Measurements from ENCODE around the gene OIP5.
A peak's percentile ranks its signal among the peaks of the same experiment; 100 is the strongest.
"Not testable (repeated sequence)": the region's sequence is repeated elsewhere in the genome, so short reads cannot be mapped to it uniquely, and the experiment has no call there.

The OIP5 gene

GRCh38 chr15:41301139-41301538, 31.3 kb downstream of the OIP5 start:
- not testable (repeated sequence) for DNase-seq

DNA sequence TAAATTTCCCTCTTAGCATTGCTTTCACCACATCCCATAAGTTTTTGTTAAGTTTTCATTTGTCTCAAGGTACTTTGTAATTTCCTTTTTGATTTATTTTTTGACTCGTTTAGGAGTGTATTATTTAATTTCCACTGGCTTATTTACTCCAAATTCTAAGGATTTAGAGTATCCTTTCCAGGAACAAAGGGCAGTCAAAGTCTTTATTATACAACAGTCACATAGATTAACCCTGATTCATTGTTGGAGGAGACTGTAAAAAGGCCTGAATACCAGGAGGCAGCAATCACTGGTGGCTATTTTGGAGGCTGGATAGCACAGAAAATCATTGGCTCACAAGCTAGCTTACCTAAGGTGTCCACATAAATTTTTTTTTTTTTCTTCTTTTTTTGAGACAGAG, 39.9 kb downstream of the OIP5 start:
- DNase-seq = no peak

GRCh38 chr15:41291065-41291631, 41.2 kb downstream of the OIP5 start:
- no peak for DNase-seq

DNA sequence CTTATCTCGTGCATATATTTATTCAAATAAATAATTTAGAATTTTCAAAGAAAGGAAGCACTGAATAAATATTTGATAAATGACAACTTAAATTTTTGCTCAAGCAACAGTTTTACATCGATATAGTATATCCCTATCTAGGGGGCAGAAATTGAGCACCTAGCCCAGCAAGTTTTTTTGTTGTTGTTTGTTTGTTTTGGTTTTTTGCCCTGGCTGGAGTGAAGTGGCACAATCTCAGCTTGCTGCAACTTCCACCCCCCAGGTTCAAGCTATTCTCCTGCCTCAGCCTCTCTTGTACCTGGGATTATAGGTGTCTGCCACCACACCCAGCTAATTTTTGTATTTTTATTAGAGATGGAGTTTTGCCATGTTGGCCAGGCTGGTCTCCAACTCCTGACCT, 42.4 kb downstream of the OIP5 start:
- no peak for DNase-seq

DNA sequence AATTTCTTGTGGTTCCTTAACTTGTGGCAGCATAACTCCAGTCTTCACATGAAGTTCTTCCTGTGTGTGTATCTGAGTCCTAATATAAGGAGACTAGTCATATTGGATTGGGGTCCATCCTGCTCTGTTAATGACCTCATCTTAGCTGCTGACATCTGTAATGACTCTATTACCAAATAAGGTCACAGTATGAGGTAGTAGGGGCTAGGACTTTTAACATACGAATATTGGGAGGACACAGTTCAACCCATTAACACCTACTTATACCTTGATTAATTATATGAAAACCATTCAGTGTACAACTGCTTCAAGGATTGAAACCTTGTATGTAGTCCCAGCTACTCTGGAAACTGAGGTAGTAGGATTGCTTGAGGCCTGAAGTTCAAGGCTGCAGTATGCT, 43.9 kb downstream of the OIP5 start:
- DNase-seq = no peak

DNA sequence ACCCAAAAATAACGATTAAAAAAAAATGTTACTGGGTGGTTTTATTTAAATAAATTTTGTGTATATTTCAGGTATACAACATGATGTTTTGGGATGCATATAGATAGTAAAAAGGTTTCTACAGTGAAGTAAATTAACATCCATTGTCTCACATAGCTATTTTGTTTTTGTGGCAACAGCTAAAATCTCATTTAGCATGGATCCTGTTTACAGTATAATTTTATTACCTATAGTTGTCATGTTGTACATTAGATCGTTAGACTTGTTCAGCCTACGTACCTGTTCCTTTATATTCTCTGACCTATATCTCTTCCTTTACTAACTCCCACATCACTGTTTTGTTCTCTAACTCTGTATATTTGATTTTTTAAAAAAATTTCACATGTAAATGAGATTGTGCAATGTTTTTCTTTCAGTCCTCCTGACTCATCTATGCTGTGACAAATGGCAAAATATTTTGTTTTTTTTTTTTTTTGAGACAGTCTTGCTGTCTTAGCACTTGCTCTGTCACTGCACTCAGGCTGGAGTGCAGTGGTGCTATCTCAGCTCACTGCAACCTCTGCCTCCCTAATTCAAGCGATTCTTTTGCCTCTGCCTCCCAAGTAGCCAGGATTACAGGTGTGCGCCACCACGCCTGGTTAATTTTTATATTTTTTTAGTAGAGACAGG, 45.6 kb downstream of the OIP5 start:
- no peak for DNase-seq

DNA sequence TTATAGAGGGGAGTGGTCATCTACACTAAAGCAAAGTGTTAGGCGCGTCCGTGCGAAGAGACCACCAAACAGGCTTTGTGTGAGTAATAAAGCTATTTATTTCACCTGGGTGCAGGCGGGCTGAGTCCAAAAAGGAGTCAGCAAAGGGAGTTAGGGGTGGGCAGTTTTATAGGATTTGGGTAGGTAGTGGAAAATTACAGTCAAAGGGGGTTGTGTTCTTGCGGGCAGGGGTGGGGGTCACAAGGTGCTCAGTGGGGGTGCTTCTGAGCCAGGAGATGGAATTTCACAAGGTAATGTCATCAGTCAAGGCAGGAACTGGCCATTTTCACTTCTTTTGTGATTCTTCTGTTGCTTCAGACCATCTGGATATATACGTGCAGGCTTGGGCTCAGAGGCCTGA, 47.1 kb downstream of the OIP5 start:
- DNase-seq = no peak

- DNase-seq = peak; percentile 70
These were observed 47.8 kb downstream of the OIP5 start for GRCh38 chr15:41284427-41285177.

DNA sequence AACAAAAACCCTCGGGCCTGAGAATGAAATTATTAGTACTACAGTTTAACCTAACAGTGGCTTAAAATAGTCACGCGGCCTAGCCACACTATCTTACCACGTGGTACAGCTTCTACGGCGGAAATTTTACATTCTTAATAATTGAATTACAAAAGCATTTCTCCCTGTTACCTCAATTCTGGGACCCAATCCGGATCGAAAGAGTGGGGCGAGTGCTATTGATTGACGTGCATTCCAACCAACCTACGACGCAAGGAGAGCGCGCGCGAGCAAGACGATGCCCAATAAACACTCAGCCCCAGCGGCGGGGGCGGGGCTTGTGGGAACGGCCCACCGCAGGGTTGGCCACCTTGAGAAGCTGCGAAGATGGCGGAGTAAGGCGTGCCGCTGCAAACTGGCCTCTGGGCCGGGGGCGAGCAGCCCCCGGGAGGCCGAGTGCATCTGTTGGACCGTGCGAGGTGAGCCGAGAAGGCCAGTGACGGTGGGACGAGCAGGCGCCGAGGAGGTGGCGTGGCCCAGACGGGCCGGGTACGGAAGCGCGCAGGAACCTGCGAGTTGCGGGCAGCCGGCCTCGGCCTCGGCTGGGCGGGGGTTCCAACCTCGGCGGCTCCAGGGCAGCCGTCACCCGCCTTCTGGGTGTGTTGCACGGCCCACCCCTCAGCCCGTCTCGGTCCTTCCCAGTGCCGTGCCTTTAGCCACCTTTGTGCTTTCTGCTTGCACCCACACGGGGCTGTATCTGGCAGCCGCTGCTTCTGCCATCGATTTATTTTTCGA, 48.6 kb downstream of the OIP5 start:
- peak; percentile 98 for DNase-seq

DNA sequence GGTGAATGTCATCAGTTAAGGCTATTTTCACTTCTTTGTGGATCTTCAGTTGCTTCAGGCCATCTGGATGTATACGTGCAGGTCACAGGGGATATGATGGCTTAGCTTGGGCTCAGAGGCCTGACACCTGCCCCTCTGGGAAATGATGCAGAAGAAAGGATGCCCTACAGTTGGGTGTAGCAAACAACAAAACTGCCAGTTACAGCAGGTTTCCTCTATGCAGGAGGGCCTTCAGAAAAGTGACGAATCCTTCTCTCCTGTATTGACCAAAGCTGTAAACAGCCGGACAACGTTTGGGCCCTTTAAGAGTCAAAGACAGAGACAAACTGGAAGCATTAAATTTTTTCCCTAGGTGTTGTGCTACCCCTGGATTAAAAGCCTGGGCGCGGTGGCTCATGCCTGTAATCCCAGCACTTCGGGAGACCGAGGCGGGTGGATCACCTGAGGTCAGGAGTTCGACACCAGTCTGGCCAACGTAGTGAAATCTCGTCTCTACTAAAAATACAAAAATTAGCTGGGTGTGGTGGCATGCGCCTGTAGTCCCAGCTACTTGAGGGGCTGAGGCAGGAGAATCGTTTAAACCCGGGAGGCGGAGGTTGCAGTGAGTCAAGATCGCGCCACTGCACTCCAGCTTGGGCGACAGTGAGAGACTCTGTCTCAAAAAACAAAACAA, 49.3 kb downstream of the OIP5 start:
- peak; percentile 78 for DNase-seq

GRCh38 chr15:41282436-41282835, 50.0 kb downstream of the OIP5 start:
- not testable (repeated sequence) for DNase-seq

GRCh38 chr15:41281236-41281635, 51.2 kb downstream of the OIP5 start:
- DNase-seq = no peak

DNA sequence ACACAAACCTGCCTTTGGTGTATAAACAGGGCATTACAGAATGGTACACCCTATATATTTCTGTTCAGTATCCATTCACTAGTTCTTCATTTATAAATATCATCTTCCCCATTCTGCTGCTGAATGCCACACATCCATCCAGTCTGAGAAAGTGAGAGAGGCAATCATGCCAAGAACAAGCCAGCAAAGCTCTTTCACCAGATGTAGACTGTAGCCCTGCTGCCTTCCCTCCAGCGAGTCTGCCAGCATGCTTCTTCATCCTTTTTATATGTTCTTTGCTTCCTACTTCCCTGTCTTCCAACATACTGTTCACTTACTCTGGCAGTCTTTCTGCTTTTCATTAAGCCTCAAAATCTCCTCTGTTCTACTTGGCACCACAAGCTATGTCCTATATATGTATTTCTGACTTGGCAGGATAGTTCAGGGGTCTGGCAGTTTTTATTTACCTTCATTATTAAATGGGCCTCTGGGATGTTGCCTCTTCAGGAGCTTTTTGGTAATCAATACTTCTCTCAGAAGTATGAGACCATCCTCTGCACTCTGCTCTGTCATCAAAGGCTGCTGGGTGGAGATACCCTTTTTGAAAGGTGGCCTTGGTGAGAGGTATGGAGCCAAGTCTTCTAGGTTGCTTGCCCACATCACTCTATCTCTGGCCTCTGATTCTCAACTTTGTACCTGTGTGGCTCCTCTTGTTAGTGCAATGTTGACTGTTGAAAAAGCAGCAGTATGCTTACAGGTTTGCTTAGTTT, 52.7 kb downstream of the OIP5 start:
- no peak for DNase-seq

- no peak for DNase-seq
These were observed 54.1 kb downstream of the OIP5 start for GRCh38 chr15:41278319-41278718.

GRCh38 chr15:41276831-41277230, 55.6 kb downstream of the OIP5 start:
- DNase-seq = no peak

GRCh38 chr15:41269887-41270286, 62.5 kb downstream of the OIP5 start:
- no peak for DNase-seq

DNA sequence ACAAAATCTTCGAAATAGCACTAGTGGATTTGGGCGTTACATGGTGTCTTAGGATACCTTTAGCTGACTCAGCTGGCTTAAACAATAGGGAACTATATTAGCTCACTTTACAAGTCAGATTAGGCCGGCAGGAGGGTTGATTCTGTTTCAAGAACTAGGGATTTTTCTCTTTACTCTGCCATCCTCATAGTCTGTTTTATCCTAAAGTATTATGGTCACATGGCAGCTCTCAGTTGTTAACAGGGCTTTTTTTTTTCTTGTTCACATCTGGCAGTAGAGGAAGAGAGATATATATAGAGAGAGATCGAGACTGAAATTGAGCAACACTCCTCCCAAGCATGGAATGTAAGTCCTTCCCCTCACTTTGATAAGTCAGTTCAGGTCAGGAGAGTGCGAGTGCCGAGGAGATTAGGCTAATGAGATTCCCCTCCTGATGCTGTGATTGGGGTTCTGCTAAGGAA, 68.5 kb downstream of the OIP5 start:
- DNase-seq = no peak

- no peak for DNase-seq
These were observed 69.8 kb downstream of the OIP5 start for GRCh38 chr15:41262571-41262970.

- not testable (repeated sequence) for DNase-seq
These were observed 71.5 kb downstream of the OIP5 start for GRCh38 chr15:41260924-41261323.

GRCh38 chr15:41259546-41260189, 72.7 kb downstream of the OIP5 start:
- DNase-seq = no peak
